Mucosa of descending colon (tissue), 3 donors: ENCODE measurements around the gene WDR37. TPM values are rescaled to one million over a fixed set of nuclear protein-coding genes. Genes with fewer than 3 reads are reported as not detected.

Source experiments
- ATAC-seq: fragments of 200-7000 bp; cut with Tn5 transposase; one replicate; pipeline ENCODE4 v1.9.1; 2020; ENCODE audit warnings: mild to moderate bottlenecking, moderate library complexity
- DNase-seq, 3 donors: peaks; one replicate each; pipeline ENCODE4 v3.0.0-alpha.2; 2020
- H3K36me3 ChIP-seq: fragments of 200-600 bp; one replicate; pipeline ENCODE4 v1.8.0; 2021; ENCODE audit warnings: low read depth, mild to moderate bottlenecking
- H3K4me1 ChIP-seq: fragments of 200-600 bp; one replicate; pipeline ENCODE4 v1.8.0; 2021; ENCODE audit warnings: low read depth, mild to moderate bottlenecking
- H3K4me3 ChIP-seq: fragments of 200-600 bp; one replicate; pipeline ENCODE4 v1.8.0; 2021; ENCODE audit warnings: mild to moderate bottlenecking
- H3K9me3 ChIP-seq: fragments of 200-600 bp; one replicate; pipeline ENCODE4 v1.8.0; 2021; ENCODE audit warnings: mild to moderate bottlenecking
- CTCF ChIP-seq: fragments of 200-600 bp; IDR thresholded peaks from one replicate; pipeline ENCODE4 v1.8.0; 2022; ENCODE audit warnings: antibody characterized with exemption, mild to moderate bottlenecking
- intact Hi-C, 2 donors: fragments of 100-400 bp; cut with DNase I in 1 of 2; cut with micrococcal nuclease in 1 of 2; formaldehyde crosslinking; loops; one replicate each; pipeline versions ENCODE4 v1.11.0 to v1.11.1; 2022; cut with DNase I, micrococcal nuclease
- total RNA-seq, 3 donors: library from RNA; stranded (reverse); fragmentation: NEBNext Ultra II Directional in 2 of 3; extraction: Animal tissue kit (Norgen Biotek cat#: 25700) in 2 of 3; gene quantifications; one replicate each; pipeline versions ENCODE4 v1.2.1 to v1.2.4, GENCODE V29; 2021 to 2023
- donor health status: DM: no; HTN: no; CAD: no; lungs with moderate emphysema.
- donor health status: DM: no; HTN: no; CAD: no.
- donor health status: DM: no; HTN: yes; CAD: no.

WDR37 gene
- total RNA-seq, 3 donors from 2014 or later, result 18.3 to 24.1 (median 20.8) TPM

GRCh38 chr10:1171182-1171581 lies 115.0 kb downstream of the WDR37 start:
- Histone ChIP-seq H3K4me1 (no peaks in the 10 kb centered on the region), H3K4me3 (no peak overlapping the region), H3K9me3 (no peaks in the 10 kb centered on the region), H3K36me3 (no peaks in the 10 kb centered on the region)
- DNase-seq, result no peak
- intact Hi-C loops, result no loop called here
- ATAC-seq, result no peak
- no peak for TF ChIP-seq CTCF

- Histone ChIP-seq H3K4me3 (no peak overlapping the region), H3K36me3 (no peaks in the 10 kb centered on the region), H3K9me3 (no peaks in the 10 kb centered on the region), H3K4me1 (no peaks in the 10 kb centered on the region)
- TF ChIP-seq CTCF, result no peak
- peak in 1 of 3 donors; percentile 9 for DNase-seq
- no peak for ATAC-seq
- intact Hi-C loops, result no loop called here
Observed at GRCh38 chr10:1171586-1171985, 115.4 kb downstream of the WDR37 start.

GRCh38 chr10:1172256-1172984 lies 116.2 kb downstream of the WDR37 start:
- Histone ChIP-seq H3K4me3 (no peak overlapping the region), H3K36me3 (no peaks in the 10 kb centered on the region), H3K9me3 (no peaks in the 10 kb centered on the region), H3K4me1 (no peaks in the 10 kb centered on the region)
- TF ChIP-seq CTCF, result no peak
- DNase-seq (peak in 1 of 3 donors; percentile 0), ATAC-seq (no peak)
- intact Hi-C loops, result no loop called here

- intact Hi-C loops, result no loop called here
- no peak for TF ChIP-seq CTCF
- DNase-seq (peak in 1 of 3 donors; percentile 7), ATAC-seq (peak; percentile 23)
- Histone ChIP-seq H3K4me3 (no peak overlapping the region), H3K36me3 (no peaks in the 10 kb centered on the region), H3K9me3 (no peaks in the 10 kb centered on the region), H3K4me1 (no peaks in the 10 kb centered on the region)
Observed at GRCh38 chr10:1173091-1173490, 116.9 kb downstream of the WDR37 start.

GRCh38 chr10:1174022-1174421 lies 117.8 kb downstream of the WDR37 start:
- Histone ChIP-seq H3K4me1 (no peaks in the 10 kb centered on the region), H3K4me3 (no peak overlapping the region), H3K9me3 (no peaks in the 10 kb centered on the region), H3K36me3 (no peaks in the 10 kb centered on the region)
- ATAC-seq (peak; percentile 9), DNase-seq (peak in 1 of 3 donors; percentile 8)
- TF ChIP-seq CTCF, result no peak
- intact Hi-C loops, result no loop called here
